T-cell (primary cell): Measurements from ENCODE around the gene SGTB. TPM values are rescaled to one million over a fixed set of nuclear protein-coding genes. Genes with fewer than 3 reads are reported as not detected.
A peak's percentile ranks its signal among the peaks of the same experiment; 100 is the strongest.
"Not testable (repeated sequence)": the region's sequence is repeated elsewhere in the genome, so short reads cannot be mapped to it uniquely, and the experiment has no call there.

ENCODE experiments used
- ATAC-seq, 4 experiments: fragments of 200-7000 bp in 3 of 4; fragments of 150-1000 bp in 1 of 4; cut with Tn5 transposase; replicated peaks in 1 of 4; 1 replicate in 3 of 4; 2 replicates in 1 of 4; pipeline ENCODE4 v1.10.0; 2021; ENCODE audit warnings: moderate library complexity in 3 of 4, mild to moderate bottlenecking in 2 of 4, moderate number of reproducible peaks in 1 of 4
- CTCF ChIA-PET, 2 donors: fragments of 300-600 bp; sonication (Branson Sonifier 250); formaldehyde crosslinking; loops; one replicate each; lab custom pipeline; 2022; ENCODE audit warnings: antibody characterized with exemption in 2 of 2; lab: Charles Lee
- POLR2A ChIA-PET, 2 donors: fragments of 300-600 bp; sonication (Branson Sonifier 250); formaldehyde crosslinking; loops; one replicate each; lab custom pipeline; 2022; ENCODE audit warnings: antibody characterized with exemption in 2 of 2; lab: Charles Lee
- DNase-seq, 35 experiments: peaks; one replicate each; pipeline versions ENCODE4 v3.0.0 to v3.0.0-alpha.2; 2013 to 2023
- H3K27ac ChIP-seq: one replicate; pipeline ENCODE4 v1.5.1; 2013; ENCODE audit warnings: low read length
- H3K27me3 ChIP-seq, 2 experiments: replicated peaks in 1 of 2; 1 replicate in 1 of 2; 2 replicates in 1 of 2; pipeline versions ENCODE4 v1.6.1 to v1.7.0; 2013; ENCODE audit warnings: low read length in 1 of 2, mixed read lengths in 1 of 2; ENCODE audit not compliant: control insufficient read depth in 2 of 2, insufficient read depth in 2 of 2; ENCODE audit errors: extremely low read depth in 1 of 2
- H3K36me3 ChIP-seq, 2 donors: 1 replicate in 1 of 2; 2 replicates in 1 of 2; pipeline versions ENCODE4 v1.6.1 to v1.7.0; 2013; ENCODE audit warnings: low read length in 1 of 2; ENCODE audit not compliant: control insufficient read depth in 2 of 2, insufficient read depth in 1 of 2; ENCODE audit errors: extremely low read depth in 1 of 2
- H3K4me1 ChIP-seq, 2 experiments: 1 replicate in 1 of 2; 2 replicates in 1 of 2; pipeline versions ENCODE4 v1.6.1 to v1.7.0; 2013; ENCODE audit warnings: low read length in 2 of 2, mixed read lengths in 1 of 2; ENCODE audit not compliant: insufficient read depth in 2 of 2, control insufficient read depth in 1 of 2; ENCODE audit errors: extremely low read depth in 1 of 2
- H3K4me3 ChIP-seq, 2 donors: 1 replicate in 1 of 2; 2 replicates in 1 of 2; pipeline versions ENCODE4 v1.5.1 to v1.7.0; 2013; ENCODE audit warnings: mild to moderate bottlenecking in 2 of 2, low read length in 1 of 2, moderate library complexity in 1 of 2; ENCODE audit not compliant: control insufficient read depth in 1 of 2; ENCODE audit errors: extremely low read depth in 1 of 2
- H3K9me3 ChIP-seq: 2 replicates; pipeline ENCODE4 v1.7.0; 2013
- H3K27ac Mint-ChIP-seq, 2 donors: one replicate each; pipeline ENCODE4 v1.8.0; 2020 to 2021; ENCODE audit warnings: mild to moderate bottlenecking in 2 of 2, mixed read lengths in 2 of 2
- H3K27me3 Mint-ChIP-seq, 2 donors: one replicate each; pipeline ENCODE4 v1.8.0; 2021 to 2022; ENCODE audit warnings: mixed read lengths in 2 of 2
- H3K36me3 Mint-ChIP-seq: one replicate; pipeline ENCODE4 v1.8.0; 2021; ENCODE audit warnings: mixed read lengths
- H3K4me1 Mint-ChIP-seq, 3 donors: one replicate each; pipeline ENCODE4 v1.8.0; 2020 to 2022; ENCODE audit warnings: mixed read lengths in 3 of 3, mild to moderate bottlenecking in 1 of 3
- H3K4me3 Mint-ChIP-seq, 3 donors: one replicate each; pipeline ENCODE4 v1.8.0; 2020 to 2022; ENCODE audit warnings: mild to moderate bottlenecking in 3 of 3, mixed read lengths in 3 of 3, moderate library complexity in 3 of 3
- H3K9me3 Mint-ChIP-seq, 3 donors: one replicate each; pipeline ENCODE4 v1.8.0; 2020 to 2022; ENCODE audit warnings: mixed read lengths in 3 of 3
- WGBS: methylation state at CpG from one replicate; pipeline ENCODE4 v1.1.5; 2013; ENCODE audit warnings: missing lambda C conversion rate; ENCODE audit not compliant: insufficient coverage; 5-methylcytosine and 5-hydroxymethylcytosine counted together
- total RNA-seq, 35 experiments: library from RNA in 6 of 35; stranded (reverse) in 6 of 35; fragments of 120-200 nt in 1 of 35; gene quantifications; one replicate each; pipeline versions ENCODE4 v1.2.1 to v1.2.4 and lab custom pipeline; 2013 to 2026

SGTB gene
- total RNA-seq, 5 donors from 2014 or later (not counting 1 experiment from before 2014, with no cell fraction given), result 28.7 to 60.1 (median 35.0) TPM

- Mint-ChIP-seq H3K4me3 (no peak overlapping the region), H3K36me3 (peaks cover 35% of the 10 kb centered on the region), H3K27me3 (no peaks in the 10 kb centered on the region), H3K27ac (no peak overlapping the region), H3K4me1 (peaks cover 16 to 25% (median 18%) of the 10 kb centered on the region in 3 donors), H3K9me3 (no peaks in the 10 kb centered on the region)
- no peak for DNase-seq
- H3K27me3 ChIP-seq, result no peaks in the 10 kb centered on the region
- ATAC-seq, result no peak
- 100% methylated on average over 4 of the region's 4 CpGs for WGBS
- H3K9me3 ChIP-seq, result no peaks in the 10 kb centered on the region
- CTCF ChIA-PET, result interaction anchor here in 1 of 2 donors (0.9 kb wide), 1 partner anchor 12 kb away, joined by 3 read pairs; no protein-coding TSS in a partner anchor
- H3K27ac ChIP-seq, result no peak overlapping the region
- H3K4me3 ChIP-seq, result no peak overlapping the region
- POLR2A ChIA-PET, result no interaction called here
- peaks cover 0 to 58% of the 10 kb centered on the region in 2 donors for H3K36me3 ChIP-seq
- H3K4me1 ChIP-seq, result no peaks in the 10 kb centered on the region
These were observed 26.0 kb downstream of the SGTB start for GRCh38 chr5:65695896-65696295.

GRCh38 chr5:65695162-65695755 lies 26.6 kb downstream of the SGTB start:
- Mint-ChIP-seq H3K36me3 (peaks cover 41% of the 10 kb centered on the region), H3K4me1 (peaks cover 16 to 28% (median 19%) of the 10 kb centered on the region in 3 donors), H3K27ac (no peak overlapping the region), H3K4me3 (no peak overlapping the region), H3K27me3 (no peaks in the 10 kb centered on the region), H3K9me3 (no peaks in the 10 kb centered on the region)
- no peak overlapping the region for H3K27ac ChIP-seq
- no peak overlapping the region for H3K4me3 ChIP-seq
- 91% methylated on average over 2 of the region's 4 CpGs for WGBS
- H3K4me1 ChIP-seq, result no peaks in the 10 kb centered on the region
- ATAC-seq (no peak), DNase-seq (no peak)
- peaks cover 0 to 61% of the 10 kb centered on the region in 2 donors for H3K36me3 ChIP-seq
- no peaks in the 10 kb centered on the region for H3K27me3 ChIP-seq
- POLR2A ChIA-PET, result interaction anchor here (0.6 kb wide), 2 partner anchors 9 to 399 kb away, joined by 5 to 10 read pairs; no protein-coding TSS in a partner anchor
- CTCF ChIA-PET, result interaction anchor here in 1 of 2 donors (0.6 to 0.9 kb wide), 2 partner anchors 11 to 13 kb away, joined by 3 read pairs; no protein-coding TSS in a partner anchor
- no peaks in the 10 kb centered on the region for H3K9me3 ChIP-seq

- Histone ChIP-seq H3K4me3 (no peak overlapping the region), H3K27ac (no peak overlapping the region), H3K27me3 (no peaks in the 10 kb centered on the region), H3K36me3 (peaks cover 0 to 52% of the 10 kb centered on the region in 2 donors), H3K4me1 (no peaks in the 10 kb centered on the region), H3K9me3 (no peaks in the 10 kb centered on the region)
- ChIA-PET POLR2A (interaction anchor here (0.6 kb wide), 2 partner anchors 20 to 547 kb away, joined by 3 to 4 read pairs; no protein-coding TSS in a partner anchor), CTCF (no interaction called here)
- Mint-ChIP-seq H3K9me3 (no peaks in the 10 kb centered on the region), H3K27ac (no peak overlapping the region), H3K4me3 (no peak overlapping the region), H3K27me3 (no peaks in the 10 kb centered on the region), H3K4me1 (peaks cover 7 to 22% (median 9%) of the 10 kb centered on the region in 3 donors), H3K36me3 (peaks cover 30% of the 10 kb centered on the region)
- ATAC-seq (no peak), DNase-seq (no peak)
- 100% methylated on average over 2 of the region's 2 CpGs for WGBS
These were observed 28.8 kb downstream of the SGTB start for GRCh38 chr5:65693121-65693520.

- no peak overlapping the region for H3K27ac ChIP-seq
- ChIA-PET POLR2A (no interaction called here), CTCF (no interaction called here)
- Mint-ChIP-seq H3K27me3 (no peaks in the 10 kb centered on the region), H3K4me1 (peaks cover 42 to 57% (median 52%) of the 10 kb centered on the region in 3 donors), H3K27ac (peak overlapping the region in 1 of 2 donors; percentile 4), H3K36me3 (peaks cover 79% of the 10 kb centered on the region), H3K9me3 (no peaks in the 10 kb centered on the region), H3K4me3 (no peak overlapping the region)
- H3K4me1 ChIP-seq, result no peaks in the 10 kb centered on the region
- no peak overlapping the region for H3K4me3 ChIP-seq
- WGBS, result 97% methylated on average over 3 of the region's 3 CpGs
- ATAC-seq (no peak), DNase-seq (no peak)
- H3K9me3 ChIP-seq, result no peaks in the 10 kb centered on the region
- H3K27me3 ChIP-seq, result no peaks in the 10 kb centered on the region
- H3K36me3 ChIP-seq, result peaks cover 16 to 61% of the 10 kb centered on the region in 2 donors
These were observed 39.8 kb downstream of the SGTB start for GRCh38 chr5:65682148-65682547.

- POLR2A ChIA-PET, result interaction anchor here in 1 of 2 donors (0.9 kb wide), 1 partner anchor 9 kb away, joined by 3 read pairs; no protein-coding TSS in a partner anchor
- peaks cover 48 to 59% (median 55%) of the 10 kb centered on the region in 3 donors for H3K4me1 Mint-ChIP-seq
- not testable (repeated sequence) for ATAC-seq, H3K9me3 Mint-ChIP-seq, H3K27me3 Mint-ChIP-seq, H3K4me1 ChIP-seq, H3K27me3 ChIP-seq, DNase-seq, H3K27ac ChIP-seq, H3K9me3 ChIP-seq, H3K4me3 ChIP-seq
- H3K4me3 Mint-ChIP-seq, result peak overlapping the region in 1 of 3 donors; percentile 17
- H3K27ac Mint-ChIP-seq, result peak overlapping the region; percentile 84 to 85
- CTCF ChIA-PET, result interaction anchor here in 1 of 2 donors (0.6 kb wide), 1 partner anchor 1569 kb away, joined by 5 read pairs; no protein-coding TSS in a partner anchor
- peaks cover 79% of the 10 kb centered on the region for H3K36me3 Mint-ChIP-seq
- WGBS, result no CpG with 5 or more reads among the region's 3 CpGs
- H3K36me3 ChIP-seq, result peaks cover 8 to 63% of the 10 kb centered on the region in 2 donors
These were observed 45.9 kb downstream of the SGTB start for GRCh38 chr5:65676056-65676455.

GRCh38 chr5:65674749-65675148 lies 47.2 kb downstream of the SGTB start:
- no peaks in the 10 kb centered on the region for H3K27me3 Mint-ChIP-seq
- ChIA-PET CTCF (no interaction called here), POLR2A (interaction anchor here in 1 of 2 donors (0.6 kb wide), 1 partner anchor 84 kb away, joined by 3 read pairs; no protein-coding TSS in a partner anchor)
- H3K4me1 Mint-ChIP-seq, result peaks cover 43 to 46% (median 44%) of the 10 kb centered on the region in 3 donors
- peaks cover 78% of the 10 kb centered on the region for H3K36me3 Mint-ChIP-seq
- no peak overlapping the region for H3K4me3 Mint-ChIP-seq
- no peak for DNase-seq
- peak overlapping the region; percentile 50 to 75 for H3K27ac Mint-ChIP-seq
- ATAC-seq, result no peak
- H3K9me3 Mint-ChIP-seq, result no peaks in the 10 kb centered on the region
- H3K36me3 ChIP-seq, result peaks cover 8 to 63% of the 10 kb centered on the region in 2 donors
- no peak overlapping the region for H3K4me3 ChIP-seq
- no peaks in the 10 kb centered on the region for H3K27me3 ChIP-seq
- H3K9me3 ChIP-seq, result no peaks in the 10 kb centered on the region
- no peaks in the 10 kb centered on the region for H3K4me1 ChIP-seq
- no peak overlapping the region for H3K27ac ChIP-seq
